ENCODE data around the gene SLC32A1. TPM values are rescaled to one million over a fixed set of nuclear protein-coding genes. Genes with fewer than 3 reads are reported as not detected.

The SLC32A1 gene
- total RNA-seq, 1 donor from 2014 or later, result not detected

DNA sequence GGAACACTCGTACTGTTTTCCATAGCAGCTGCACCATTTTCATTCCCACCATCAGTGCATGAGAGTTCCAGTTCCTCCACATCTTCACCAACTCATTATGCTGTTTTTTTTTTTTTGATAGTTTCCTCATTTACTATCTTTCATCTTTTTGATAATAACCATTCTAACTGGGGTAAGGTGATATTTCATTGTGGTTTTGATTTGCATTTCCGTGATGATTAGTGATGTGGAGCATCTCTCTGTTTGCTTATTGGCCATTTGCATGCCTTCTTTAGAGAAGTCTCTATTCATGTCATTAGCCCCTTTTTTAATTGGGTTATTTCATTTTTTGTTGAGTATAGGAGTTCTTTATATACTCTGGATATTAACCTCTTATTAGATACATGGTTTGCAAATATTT, 49.9 kb downstream of the SLC32A1 start:
- Histone ChIP-seq H3K36me3 (peaks cover 64% of the 10 kb centered on the region), H3K4me1 (no peaks in the 10 kb centered on the region), H3K27ac (replicated peaks) (no peak overlapping the region), H3K9me3 (replicated peaks) (no peaks in the 10 kb centered on the region), H3K4me3 (no peak overlapping the region), H3K27me3 (ENCODE audit: low read depth) (no peaks in the 10 kb centered on the region)
- intact Hi-C loops (cut with micrococcal nuclease), result no loop called here
- TF ChIP-seq, protein P1, sequence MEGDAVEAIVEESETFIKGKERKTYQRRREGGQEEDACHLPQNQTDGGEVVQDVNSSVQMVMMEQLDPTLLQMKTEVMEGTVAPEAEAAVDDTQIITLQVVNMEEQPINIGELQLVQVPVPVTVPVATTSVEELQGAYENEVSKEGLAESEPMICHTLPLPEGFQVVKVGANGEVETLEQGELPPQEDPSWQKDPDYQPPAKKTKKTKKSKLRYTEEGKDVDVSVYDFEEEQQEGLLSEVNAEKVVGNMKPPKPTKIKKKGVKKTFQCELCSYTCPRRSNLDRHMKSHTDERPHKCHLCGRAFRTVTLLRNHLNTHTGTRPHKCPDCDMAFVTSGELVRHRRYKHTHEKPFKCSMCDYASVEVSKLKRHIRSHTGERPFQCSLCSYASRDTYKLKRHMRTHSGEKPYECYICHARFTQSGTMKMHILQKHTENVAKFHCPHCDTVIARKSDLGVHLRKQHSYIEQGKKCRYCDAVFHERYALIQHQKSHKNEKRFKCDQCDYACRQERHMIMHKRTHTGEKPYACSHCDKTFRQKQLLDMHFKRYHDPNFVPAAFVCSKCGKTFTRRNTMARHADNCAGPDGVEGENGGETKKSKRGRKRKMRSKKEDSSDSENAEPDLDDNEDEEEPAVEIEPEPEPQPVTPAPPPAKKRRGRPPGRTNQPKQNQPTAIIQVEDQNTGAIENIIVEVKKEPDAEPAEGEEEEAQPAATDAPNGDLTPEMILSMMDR (IDR thresholded peaks at IDR 0.05; ENCODE audit: borderline replicate concordance), result no peak
- DNase-seq, result no peak

DNA sequence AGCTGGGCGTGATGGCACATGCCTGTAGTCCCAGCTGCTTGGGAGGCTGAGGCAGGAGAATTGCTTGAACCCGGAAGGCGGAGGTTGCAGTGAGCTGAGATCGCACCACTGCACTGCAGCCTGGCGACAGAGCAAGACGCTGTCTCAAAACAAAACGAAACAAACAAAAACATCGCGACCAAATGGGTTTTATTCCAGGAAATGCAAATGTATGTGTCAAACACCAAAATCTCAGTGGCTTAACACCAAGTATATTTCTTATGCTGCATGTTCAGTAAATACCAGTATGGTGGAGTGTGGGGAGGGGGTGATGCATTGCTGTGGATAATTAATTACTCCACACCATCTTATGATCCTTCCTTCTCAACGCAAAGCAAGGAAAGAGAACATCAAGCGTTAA, 52.1 kb downstream of the SLC32A1 start:
- H3K27ac ChIP-seq (replicated peaks), result no peak overlapping the region
- H3K36me3 ChIP-seq, result peaks cover 45% of the 10 kb centered on the region
- TF ChIP-seq, protein P1 (IDR thresholded peaks at IDR 0.05; ENCODE audit: borderline replicate concordance), result no peak
- no peaks in the 10 kb centered on the region for H3K9me3 ChIP-seq (replicated peaks)
- H3K4me1 ChIP-seq, result no peaks in the 10 kb centered on the region
- DNase-seq, result no peak
- H3K4me3 ChIP-seq, result no peak overlapping the region
- no peaks in the 10 kb centered on the region for H3K27me3 ChIP-seq (ENCODE audit: low read depth)
- intact Hi-C loops (cut with micrococcal nuclease), result no loop called here

Other genes with a start within 250 kb of the SLC32A1 start
- not detected for gene ADIG, start 143.3 kb upstream of the SLC32A1 start, total RNA-seq
- gene ARHGAP40, start 122.7 kb upstream of the SLC32A1 start, total RNA-seq, result not detected
- 3.1 TPM for gene ACTR5, start 24.0 kb downstream of the SLC32A1 start, total RNA-seq
- gene PPP1R16B, start 81.2 kb downstream of the SLC32A1 start, total RNA-seq, result 6.3 TPM
- 0.77 TPM for gene FAM83D, start 201.9 kb downstream of the SLC32A1 start, total RNA-seq
- gene DHX35, start 237.9 kb downstream of the SLC32A1 start, total RNA-seq, result 15.8 TPM

Measured in left ventricle myocardium inferior (tissue), 1 donor.